B cell (primary cell): ENCODE data around the gene HS3ST3A1.

ENCODE experiments used
- CTCF ChIP-seq: fragments of 200-600 bp; IDR thresholded peaks from one replicate; pipeline ENCODE4 v1.8.0; 2022; ENCODE audit warnings: antibody characterized with exemption, mild to moderate bottlenecking
- EZH2 ChIP-seq: IDR thresholded peaks from 2 replicates; pipeline ENCODE4 v1.6.1; 2012; ENCODE audit warnings: borderline replicate concordance, low read depth, mild to moderate bottlenecking, moderate library complexity, low read length; ENCODE audit not compliant: insufficient read depth, poor library complexity, severe bottlenecking

GRCh38 chr17:13576661-13577526 is 24.8 kb downstream of the HS3ST3A1 start:
- no peak for TF ChIP-seq EZH2
- TF ChIP-seq CTCF, result no peak
